HG03064 (cell line): ENCODE measurements around the gene WRAP73.
A peak's percentile ranks its signal among the peaks of the same experiment; 100 is the strongest.

Experiments
- ATAC-seq: cut with Tn5 transposase; IDR thresholded peaks from one replicate; pipeline ENCODE4 v1.9.1; 2021; ENCODE audit warnings: low read depth; ENCODE audit not compliant: unreplicated experiment

The WRAP73 gene

DNA sequence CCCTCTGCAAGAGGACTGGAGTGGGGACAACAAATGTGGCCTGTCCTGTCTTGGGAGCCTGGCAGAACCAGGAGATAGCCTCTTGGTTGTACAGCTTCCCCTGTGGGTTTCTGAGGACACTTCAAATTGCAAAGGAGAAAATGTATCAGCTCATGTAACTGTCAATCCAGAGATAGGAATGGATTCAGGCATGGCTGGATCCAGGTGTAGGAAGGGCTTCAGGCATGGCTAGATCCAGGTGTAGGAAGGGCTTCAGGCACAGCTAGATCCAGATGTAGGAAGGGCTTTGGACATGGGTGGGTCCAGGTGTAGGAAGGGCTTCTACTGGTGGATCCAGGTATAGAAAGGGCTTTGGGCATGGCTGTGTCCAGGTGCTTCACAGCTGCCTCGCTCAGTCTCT, 33.3 kb upstream of the WRAP73 start:
- ATAC-seq, result no peak

DNA sequence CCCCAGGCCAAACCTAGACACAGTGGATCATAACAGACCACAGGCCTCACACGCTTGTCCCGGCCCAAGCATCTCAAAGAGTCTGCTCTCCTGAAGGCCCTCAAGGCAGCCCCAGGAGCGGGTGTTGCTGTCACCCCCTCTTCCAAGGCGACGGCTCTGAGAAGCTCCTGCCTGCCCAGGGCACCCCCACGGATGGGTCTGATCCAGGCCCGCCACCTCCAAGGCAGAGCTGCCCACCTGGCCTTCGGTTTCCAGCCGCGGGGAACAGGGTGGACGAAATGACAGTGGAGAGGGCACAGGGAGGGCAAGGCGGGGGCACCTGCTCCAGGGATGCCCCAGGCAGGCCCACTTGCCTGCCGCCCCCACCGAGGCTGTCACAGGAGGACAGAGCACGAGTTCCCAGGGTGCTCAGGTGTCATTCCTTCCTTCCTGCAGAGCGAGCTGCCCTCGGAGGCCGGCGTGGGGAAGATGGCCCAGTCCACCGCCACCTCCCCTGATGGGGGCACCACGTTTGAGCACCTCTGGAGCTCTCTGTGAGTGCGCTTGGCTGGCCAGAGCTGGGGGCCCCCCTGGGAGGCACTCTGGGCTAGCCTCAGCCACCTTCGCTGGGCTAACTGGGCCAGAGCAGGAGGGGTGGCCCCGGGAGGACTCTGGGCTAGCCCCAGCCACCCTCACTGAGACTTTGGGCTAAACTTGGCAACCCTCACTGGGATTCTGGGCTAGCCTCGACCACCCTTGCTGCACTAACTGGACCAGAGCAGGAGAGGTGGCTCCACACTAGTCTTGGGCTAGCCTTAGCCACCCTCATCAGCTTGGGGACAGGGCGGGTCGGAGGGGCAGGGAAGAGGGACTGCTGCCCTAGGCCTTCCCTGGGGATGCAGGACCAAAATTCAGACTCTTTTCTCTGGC, 32.2 kb upstream of the WRAP73 start:
- ATAC-seq, result no peak

DNA sequence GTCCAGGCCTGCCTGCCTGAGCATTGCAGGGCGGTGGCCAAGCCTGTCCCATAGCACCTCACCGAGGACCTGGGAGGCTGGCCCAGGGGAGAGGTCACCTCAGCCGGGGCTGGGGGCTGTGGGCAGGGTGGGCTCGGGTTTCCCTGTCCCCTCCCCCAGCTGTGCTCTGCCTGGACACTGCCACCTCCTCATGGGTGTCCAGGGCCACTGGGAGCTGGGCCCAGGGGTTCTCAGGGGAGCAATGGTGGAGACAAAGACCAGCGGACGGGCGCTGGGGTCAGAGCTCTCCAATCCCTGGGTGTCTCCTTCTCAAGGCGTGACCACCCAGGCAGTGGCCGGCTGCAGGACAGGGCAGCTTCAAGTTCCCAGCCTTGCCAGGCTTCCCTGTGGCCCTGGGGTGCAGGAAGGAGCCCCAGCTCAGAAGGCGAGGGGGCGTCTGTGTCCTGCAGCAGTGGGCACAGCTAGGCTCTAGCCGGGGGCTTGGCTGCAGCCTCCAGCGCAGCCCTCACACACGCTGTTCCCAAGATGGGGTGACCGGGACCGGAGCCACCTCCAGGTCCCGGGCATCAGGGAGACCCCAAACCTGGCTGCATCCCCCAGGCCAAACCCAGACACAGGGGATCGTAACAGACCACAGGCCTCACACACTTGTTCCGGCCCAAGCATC, 31.5 kb upstream of the WRAP73 start:
- ATAC-seq, result no peak

DNA sequence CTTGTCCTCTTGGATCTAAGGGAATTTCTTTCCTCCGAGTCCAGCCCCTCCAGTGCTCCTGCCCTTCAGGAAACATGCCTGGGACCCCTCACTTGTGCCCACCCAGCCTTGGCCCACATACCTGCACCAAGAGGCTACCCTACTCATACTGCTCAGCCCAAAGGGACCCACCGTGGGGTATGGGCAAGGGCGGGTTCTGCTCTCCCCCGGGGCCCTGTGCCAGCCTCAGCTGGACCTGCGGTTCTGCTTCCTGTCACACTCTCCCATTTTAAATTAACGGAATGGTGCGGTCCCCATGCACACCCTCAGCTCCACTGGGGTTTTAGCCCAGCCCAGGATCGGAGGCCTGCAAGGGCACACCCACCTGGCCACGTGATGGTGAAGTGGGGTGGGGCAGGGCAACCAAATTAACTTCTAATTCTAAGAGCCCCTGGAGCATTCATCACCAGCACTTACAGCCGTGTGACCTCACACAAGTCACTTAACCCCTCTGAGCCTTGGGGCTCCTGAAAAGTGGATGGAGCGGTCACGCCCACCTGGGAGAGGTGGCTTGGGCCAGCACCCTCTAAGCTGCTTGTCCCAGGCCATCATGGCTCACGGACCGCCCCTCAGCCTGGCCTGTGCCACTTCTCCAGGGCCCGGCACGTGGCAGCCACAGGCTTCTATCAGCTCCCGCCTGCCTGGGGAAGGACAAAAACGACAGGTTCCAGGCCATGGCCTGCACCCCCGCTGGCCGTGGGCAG, 30.8 kb upstream of the WRAP73 start:
- no peak for ATAC-seq

DNA sequence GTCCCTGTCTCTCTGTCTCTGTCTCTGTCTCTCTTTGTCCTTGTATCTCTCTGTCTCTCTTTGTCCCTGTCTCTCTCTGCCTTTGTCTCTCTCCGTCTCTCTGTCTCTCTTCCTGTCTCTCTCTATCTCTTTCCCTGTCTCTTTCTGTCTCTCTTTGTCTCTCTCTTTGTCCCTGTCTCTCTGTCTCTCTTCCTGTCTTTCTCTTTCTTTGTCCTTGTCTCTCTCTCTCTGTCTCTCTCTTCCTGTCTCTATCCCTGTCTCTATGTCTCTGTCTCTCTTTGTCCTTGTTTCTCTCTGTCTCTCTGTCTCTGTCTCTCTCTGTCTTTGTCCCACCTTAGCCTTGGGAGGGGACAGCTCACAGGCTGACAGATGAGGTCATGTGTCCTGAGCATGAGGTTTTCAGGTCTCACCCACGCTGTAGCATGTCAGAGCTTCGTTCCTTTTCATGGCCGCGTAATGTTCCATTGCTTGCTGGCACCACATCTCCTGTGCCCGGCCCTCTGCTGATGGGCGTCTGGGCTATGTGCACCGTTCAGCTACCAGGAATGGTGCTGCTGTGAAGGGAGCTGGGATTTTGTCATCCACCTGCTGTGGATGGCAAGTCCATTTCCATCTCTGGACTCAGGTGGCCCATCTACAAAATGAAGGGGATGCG, 30.0 kb upstream of the WRAP73 start:
- ATAC-seq, result no peak

DNA sequence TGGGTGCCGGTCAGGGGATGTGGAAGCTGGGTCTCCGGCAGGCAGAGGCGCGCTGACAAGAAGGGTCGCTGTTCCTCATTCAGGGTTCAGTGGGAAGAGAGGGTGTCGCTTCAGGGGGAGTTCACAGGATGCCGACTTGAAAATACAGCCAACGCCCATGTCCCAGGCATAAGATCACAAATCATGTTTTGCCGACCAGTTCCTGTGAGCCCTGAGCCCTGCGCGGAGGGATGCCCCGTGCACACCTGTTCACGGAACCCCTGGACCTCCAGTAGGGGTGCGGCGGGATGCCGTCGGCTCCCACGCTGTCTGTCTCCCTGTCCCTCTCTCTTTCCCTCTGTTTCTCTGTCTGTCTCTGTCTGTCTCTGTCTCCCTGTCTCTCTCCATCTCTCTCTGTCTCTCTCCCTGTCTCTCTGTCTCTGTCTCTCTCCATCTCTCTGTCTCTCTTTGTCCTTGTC, 29.2 kb upstream of the WRAP73 start:
- no peak for ATAC-seq

DNA sequence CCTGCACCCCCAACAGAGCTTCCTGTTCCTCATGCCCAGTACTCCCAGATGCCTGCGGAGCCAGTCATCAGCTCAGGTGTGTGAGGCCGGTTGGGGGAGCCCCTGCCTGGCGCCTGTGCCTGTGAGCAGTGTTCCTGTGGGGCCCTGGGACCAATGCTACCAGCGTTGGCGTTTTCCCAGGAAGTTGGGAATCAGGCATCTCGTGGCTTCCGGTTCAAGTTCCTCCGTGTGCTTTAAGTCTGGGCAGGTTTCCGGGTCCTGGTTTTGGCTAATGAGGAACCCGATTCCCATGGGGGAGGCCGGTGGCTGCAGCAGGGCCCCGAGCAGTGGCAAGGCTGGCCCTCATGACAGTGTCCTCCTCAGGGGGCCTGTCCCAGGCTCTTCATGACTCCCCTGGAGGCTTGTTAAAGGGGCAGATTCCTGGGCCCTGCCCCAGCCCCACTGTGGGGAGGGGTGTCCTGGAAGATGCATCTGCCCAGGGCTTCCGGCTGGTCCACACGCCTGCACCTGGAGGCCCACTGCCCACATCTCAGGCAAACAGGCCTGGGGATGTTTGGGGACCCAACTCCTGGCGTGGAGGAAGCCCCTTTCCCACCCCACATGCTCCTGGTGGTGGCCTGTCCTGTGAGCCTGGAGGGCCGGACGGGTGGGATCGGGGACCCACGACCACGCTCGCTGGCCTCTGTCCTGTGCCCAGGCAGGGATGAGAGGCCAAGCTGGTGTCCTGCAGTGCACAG, 28.6 kb upstream of the WRAP73 start:
- ATAC-seq, result no peak

DNA sequence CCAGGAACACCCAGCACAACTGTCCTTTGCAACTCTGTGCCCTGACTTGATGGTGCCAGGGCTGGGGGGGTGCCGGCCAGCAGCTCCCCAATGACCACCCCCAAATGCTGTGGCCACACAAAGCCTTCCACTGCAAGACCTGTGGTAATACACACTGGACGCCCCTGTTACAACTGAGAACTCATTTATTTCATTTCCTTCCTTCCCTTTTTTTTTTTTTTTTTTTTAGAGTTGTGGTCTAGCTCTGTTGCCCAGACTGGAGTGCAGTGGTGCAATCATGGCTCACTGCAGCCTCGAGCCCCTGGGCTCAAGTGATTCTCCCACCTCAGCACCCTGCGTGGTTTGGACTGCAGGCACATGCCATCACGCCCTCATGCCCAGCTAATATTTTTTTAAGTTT, 27.6 kb upstream of the WRAP73 start:
- no peak for ATAC-seq

DNA sequence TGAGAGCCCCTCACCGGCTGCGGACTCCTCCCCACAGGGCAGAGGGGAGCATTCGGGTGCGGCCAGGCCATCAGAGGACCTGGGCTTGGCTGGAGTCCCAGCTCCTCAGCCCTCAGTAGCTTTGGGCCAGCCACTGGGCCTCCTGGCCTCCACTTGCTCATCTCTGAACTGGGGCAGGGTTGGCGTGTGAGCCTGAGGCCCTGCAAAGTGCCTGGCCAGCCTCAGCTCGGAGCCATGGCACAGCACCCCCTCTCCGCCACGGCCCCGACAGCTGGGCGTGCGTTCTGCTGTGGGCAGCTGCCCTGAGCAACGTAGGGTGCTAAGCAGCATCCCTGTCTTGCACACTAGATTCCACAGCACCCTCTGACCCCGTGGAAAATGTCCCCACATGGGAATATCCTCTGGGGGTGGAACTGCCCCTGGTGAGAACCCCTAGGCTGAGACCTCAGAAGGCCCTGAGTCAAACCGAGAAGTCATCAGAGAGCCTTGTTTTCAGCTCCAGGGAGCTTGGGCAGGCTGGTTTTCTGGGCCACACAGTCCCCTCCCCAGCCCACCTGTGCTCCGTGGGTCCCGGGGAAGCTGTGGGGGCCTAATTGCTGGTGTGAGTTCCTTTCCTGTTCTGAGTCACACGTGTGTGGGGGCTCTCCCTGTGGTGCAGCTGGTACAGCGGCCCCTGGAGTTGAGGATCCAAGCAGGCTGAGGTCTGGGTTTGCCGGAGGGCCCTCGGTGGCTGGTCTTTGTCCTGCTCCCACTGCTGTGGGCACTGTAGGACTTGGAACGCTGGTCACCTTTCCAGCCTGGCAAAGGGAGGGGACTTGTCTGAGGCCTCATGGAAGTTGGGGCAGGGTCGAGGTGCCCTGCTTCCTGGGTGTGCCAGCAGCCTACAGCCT, 26.9 kb upstream of the WRAP73 start:
- ATAC-seq, result peak; percentile 50

DNA sequence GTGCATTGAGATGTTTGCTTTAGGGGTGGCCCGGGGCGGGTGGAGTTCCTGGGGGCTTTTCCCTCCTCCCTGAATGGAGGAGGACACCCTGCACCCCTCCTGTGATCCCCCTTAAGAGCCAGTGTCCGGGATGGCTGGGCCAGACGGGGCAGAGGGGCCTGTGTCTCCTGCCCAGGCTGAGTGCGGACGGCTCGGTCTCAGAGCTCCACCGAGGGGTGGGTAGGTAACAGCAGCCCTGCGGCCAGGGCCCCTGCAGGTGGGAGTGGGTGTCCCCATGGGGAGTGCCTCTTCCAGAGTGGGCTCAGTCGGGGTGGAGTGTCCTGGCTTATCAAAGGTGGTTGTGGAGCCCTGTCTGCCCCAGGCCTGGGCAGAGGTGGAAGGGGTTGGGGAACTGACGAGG, 25.5 kb upstream of the WRAP73 start:
- no peak for ATAC-seq

DNA sequence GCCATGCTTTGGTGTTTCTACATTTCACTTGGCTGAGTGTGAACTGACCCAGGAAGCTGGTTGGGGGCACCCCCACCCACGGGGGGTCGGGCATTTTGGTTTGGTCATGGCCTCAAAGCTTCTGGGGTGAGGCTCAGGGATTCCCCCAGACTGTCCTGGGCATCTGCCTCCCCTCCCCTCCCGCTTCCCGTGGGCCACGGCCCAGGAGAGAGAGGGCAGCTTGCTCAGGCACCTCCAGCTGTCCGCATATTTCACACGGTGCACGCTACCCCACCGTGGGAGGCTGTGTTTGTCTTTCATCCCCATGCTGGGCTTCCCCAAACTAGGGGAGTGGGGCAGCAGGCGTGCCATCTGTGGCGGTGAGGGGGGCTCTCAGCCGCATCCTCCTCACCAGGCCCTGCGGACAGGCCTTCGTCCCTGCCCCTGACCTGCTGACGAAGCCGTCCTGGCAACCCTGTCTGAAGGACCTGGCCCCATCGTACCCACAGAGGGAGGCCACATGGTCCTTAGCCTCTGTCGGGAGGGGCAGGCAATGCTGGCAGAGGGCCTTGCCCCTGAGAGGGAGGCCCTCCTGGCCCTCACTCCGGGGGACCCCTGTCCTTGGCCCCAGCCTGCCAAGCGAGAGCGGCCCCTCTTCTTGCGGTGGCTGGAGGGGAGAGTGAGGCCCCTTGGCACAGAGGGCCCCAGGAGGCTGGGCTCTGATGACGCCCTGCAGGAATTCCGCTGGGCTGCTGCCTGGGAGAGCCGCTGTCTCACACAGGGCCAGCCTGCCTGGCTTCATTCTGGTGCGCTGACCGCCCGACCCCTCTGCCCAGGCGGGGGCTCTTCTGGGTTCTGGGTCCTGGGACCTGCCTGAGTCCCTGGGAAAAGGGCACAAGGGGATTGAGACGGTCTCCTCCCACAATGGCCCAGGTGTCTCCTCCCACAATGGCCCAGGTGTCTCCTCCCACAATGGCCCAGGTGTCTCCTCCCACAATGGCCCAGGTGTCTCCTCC, 24.5 kb upstream of the WRAP73 start:
- ATAC-seq, result no peak

DNA sequence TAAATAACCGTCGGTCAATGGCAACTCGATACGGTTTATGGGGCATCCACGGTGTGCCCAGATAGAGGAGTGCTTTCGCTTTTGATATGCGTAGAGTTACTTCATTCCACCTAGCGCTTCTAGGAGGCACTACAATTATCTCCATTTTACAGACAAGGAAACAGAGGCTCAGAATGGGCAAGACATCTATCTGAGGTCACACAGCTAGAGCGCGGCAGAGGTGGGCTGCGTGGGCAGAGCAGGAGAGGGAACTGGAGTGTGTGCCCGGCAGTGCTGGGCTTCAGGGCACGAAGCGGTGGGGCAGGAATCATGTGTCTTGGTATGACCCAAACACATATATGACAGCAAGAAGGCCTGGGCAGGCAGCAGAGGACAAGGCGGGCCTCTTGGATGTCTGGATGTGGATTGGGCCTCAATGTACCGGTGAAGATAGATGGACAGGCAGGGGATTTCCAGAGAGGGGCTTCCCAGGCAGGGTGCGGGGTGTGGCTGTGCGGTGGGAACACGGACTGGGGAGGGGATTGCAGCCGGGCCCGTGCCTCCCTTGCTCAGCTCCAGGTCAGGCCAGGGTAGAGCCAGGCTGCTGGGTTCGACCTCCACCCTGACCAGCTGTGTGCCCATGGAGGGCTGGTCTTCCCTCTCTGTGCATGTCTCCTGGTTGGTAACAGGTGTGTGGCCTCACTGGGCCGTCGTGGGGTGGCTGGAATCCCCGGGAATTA, 23.6 kb upstream of the WRAP73 start:
- ATAC-seq, result no peak

DNA sequence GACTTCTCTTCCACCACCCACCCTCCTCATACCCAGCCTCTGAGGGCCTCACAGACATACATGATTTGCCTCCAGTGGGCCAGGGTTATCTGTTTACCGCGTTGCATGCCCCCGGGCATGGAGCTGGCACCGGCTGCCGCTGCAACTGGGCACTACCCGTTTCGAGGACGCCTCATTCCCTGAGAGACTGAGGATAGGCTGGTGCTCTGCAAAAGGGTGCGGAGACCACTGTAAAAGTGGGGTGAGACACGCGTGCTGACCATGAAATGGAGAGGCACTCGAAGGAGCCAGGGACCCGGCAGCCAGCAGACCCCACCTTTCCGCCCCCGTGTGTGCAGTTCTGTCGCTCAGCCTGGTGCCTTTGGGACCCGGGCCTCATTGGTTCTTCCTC, 23.1 kb upstream of the WRAP73 start:
- no peak for ATAC-seq

DNA sequence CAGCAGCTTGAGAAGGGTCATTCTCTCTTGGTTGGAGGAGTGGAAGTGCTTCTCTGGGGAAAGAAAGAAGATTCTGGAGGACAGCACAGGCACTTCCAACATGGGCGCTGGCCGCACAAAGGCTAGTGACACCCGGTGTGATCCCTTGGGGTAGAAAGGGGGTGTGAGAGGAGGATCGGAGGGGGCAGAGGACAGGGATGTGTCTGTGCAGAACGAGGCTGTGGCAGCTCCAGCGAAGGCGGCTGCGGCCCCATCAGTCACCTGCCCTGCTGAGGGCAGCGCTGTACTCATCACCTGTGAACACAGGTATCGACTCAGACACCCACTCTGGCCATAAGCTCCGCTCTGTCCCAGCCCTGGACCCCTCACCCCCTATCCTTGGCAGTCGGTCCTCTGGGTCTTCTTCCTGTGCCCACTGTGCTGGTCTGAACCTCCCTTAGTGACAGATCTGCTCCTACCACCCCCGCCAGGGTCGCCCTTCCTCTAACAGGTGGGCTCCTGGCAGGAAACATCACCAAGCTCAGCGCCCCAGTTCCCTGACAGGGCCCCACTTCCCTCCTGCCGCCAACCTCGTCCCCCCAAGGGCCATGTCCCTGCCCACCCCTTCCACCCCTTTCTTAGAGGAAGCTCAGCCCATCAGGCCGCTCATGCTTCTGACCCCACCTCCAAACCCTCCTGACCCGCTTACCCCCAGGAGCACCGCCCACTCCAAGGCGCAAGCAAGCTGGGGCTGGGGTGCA, 22.5 kb upstream of the WRAP73 start:
- no peak for ATAC-seq

DNA sequence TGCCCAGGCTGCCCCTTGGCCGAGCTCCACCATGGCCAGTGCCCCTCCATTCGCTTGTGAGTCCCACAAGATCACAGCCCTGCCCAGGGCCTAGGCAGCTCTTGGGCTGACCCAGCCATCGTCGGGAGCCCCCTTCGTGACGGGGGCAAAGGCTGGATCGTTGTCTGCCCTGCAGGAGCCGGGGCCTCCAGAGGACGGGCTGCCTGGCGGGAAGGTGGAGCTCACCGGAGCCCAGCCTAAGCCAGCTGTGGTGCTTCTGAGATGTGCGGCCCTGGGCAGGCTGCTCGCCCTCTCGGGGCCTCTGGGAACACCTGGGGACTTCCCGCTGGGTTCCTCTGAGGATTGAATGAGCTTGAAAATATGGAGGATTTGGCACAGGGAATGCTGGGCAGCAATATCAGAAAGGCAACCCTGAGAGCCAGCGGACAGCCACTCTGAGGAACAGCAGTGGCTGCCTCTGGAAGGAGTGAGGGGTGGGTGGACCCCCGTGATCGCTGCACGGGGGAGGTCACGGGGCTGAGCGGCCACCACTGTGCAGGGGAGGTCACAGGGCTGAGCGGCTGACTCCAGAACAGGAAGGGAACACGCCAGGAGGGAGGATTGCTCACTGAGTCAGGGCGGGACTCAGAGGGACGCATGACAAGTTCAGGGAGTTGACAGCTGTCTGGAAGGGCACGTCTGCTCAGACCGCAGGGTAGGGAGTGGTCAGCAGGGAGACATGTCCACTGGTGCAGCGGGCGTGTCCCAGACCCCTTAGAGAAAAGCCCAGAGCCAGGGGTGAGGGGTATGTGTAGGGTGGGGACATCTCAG, 21.7 kb upstream of the WRAP73 start:
- no peak for ATAC-seq

DNA sequence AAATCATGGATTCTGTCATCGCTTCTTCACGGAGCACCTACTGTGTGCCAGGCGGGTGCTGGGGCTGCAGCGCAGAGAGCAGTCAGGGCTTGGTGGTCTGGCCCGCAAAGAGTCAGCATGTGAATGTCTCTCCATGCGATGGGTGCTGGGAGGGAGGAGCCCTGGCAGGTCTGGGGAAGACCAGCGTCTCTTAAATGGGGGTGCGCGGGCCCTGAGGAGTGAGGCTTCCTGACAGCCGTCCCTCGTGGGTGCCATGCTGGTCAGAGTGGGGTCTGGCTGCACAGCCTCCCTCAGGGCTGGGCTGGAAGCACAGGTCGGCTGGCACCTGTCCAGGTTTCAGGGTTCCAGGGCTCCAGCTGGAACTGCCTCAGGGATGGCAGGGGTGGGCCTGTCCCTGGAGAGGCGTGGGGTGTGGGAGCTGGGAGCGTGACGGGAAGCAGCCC, 20.9 kb upstream of the WRAP73 start:
- no peak for ATAC-seq
